NK-92 (cell line): ENCODE results near the gene TMEM255B.
"Not testable (repeated sequence)": the region's sequence is repeated elsewhere in the genome, so short reads cannot be mapped to it uniquely, and the experiment has no call there.

ENCODE experiments used
- DNase-seq: peaks from one replicate; lab custom pipeline; 2025; ENCODE audit not compliant: unreplicated experiment; lab: John Stamatoyannopoulos, UW

TMEM255B gene

GRCh38 chr13:113734099-113734825, 24.8 kb upstream of the TMEM255B start:
- DNase-seq = no peak

GRCh38 chr13:113734826-113735125, 24.2 kb upstream of the TMEM255B start:
- DNase-seq = no peak

GRCh38 chr13:113735194-113735593, 23.8 kb upstream of the TMEM255B start:
- no peak for DNase-seq

- DNase-seq = no peak
These were observed 23.3 kb upstream of the TMEM255B start for GRCh38 chr13:113735750-113736149.

GRCh38 chr13:113736258-113736731, 22.7 kb upstream of the TMEM255B start:
- DNase-seq = no peak

- no peak for DNase-seq
These were observed 21.2 kb upstream of the TMEM255B start for GRCh38 chr13:113737803-113738202.

GRCh38 chr13:113739527-113740285, 19.3 kb upstream of the TMEM255B start:
- DNase-seq = no peak

GRCh38 chr13:113740286-113740556, 18.8 kb upstream of the TMEM255B start:
- DNase-seq = no peak

GRCh38 chr13:113740661-113741060, 18.4 kb upstream of the TMEM255B start:
- DNase-seq = no peak

GRCh38 chr13:113741191-113741668, 17.8 kb upstream of the TMEM255B start:
- no peak for DNase-seq

GRCh38 chr13:113742000-113742441, 17.0 kb upstream of the TMEM255B start:
- no peak for DNase-seq

- DNase-seq = no peak
These were observed 16.4 kb upstream of the TMEM255B start for GRCh38 chr13:113742445-113743120.

GRCh38 chr13:113743366-113744195, 15.4 kb upstream of the TMEM255B start:
- no peak for DNase-seq

- DNase-seq = no peak
These were observed 14.6 kb upstream of the TMEM255B start for GRCh38 chr13:113744197-113745000.

GRCh38 chr13:113745059-113745458, 14.0 kb upstream of the TMEM255B start:
- DNase-seq = no peak

- not testable (repeated sequence) for DNase-seq
These were observed 13.4 kb upstream of the TMEM255B start for GRCh38 chr13:113745500-113746142.

GRCh38 chr13:113746143-113746525, 12.9 kb upstream of the TMEM255B start:
- no peak for DNase-seq

GRCh38 chr13:113746671-113747070, 12.4 kb upstream of the TMEM255B start:
- DNase-seq = no peak

GRCh38 chr13:113747291-113747833, 11.7 kb upstream of the TMEM255B start:
- no peak for DNase-seq
